Activated CD4-positive, CD25-positive, alpha-beta regulatory T cell treated with anti-CD3 and anti-CD28 coated beads, Interleukin-2, amount 50 U/mL, for 16 hours (primary cell): ENCODE measurements around the gene PNRC2.
A peak's percentile ranks its signal among the peaks of the same experiment; 100 is the strongest.

Experiments
- DNase-seq: peaks from one replicate; pipeline ENCODE4 v3.0.0-alpha.2; 2020; ENCODE audit warnings: low read depth, low spot score

The PNRC2 gene, protein sequence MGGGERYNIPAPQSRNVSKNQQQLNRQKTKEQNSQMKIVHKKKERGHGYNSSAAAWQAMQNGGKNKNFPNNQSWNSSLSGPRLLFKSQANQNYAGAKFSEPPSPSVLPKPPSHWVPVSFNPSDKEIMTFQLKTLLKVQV

DNA sequence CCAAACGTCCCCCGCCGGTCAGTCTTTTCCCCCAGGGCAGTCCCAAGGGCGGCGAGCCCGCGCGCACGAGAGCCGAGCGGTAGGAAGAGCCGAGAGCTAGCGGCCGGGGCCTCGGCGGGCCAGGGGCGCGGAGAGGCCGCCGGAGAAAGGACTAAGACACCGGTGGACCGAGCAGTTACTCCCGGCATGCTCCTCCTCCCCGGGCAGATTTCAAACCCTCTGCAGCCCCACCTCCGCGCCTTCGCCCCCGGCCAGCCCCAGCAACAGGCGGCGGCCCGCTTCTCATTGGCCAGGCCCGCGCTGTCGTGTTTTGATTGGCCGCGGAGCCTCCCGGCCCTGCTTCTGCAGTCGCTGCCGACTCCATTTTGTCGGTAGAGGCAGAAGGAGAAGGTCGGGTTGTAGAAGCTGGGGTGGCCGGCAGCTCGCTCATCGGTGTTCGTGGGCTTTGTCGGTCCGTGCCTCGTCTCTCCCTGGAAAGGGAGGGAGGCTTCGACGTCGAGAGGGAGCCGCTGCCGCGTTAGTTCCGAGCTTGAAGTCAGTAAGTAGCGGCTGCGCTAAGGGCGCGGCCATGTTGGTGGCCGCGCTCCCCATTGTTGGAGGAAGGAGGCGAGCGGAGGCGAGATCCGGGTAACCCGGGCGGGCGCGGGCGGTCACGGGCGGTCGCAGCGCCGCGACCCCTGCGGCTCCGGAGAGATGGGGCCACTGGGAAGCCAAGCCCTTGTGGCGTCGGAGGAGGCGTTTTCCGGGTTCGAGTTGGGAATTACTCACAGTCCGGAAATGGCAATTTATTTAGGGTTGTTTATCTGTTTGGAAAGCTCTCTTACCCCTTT is at the start of gene PNRC2:
PNRC2 (plus strand) TSS at position 368 of the 830 bp plus-strand sequence. CDS start 1,630 bp downstream, outside the sequence.
- peak; percentile 93 for DNase-seq

DNA sequence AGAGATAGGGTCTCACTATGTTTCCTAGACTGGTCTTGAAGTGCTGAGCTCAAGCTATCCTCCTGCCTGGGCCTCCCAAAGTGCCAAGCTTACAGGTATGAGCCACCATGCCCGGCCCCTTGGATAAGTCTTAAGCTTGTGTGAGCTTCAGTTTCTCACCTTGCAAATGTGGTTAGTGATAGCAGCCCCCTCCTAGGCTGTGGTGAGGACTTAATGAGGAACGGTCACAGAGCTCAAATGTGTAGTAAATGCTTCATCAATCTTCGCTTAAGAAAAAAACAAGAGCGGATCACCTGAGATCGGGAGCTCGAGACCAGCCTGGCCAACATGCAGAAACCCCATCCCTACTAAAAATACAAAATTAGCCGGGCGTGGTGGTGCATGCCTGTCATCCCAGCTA is 49.5 kb upstream of the PNRC2 start:
- no peak for DNase-seq

DNA sequence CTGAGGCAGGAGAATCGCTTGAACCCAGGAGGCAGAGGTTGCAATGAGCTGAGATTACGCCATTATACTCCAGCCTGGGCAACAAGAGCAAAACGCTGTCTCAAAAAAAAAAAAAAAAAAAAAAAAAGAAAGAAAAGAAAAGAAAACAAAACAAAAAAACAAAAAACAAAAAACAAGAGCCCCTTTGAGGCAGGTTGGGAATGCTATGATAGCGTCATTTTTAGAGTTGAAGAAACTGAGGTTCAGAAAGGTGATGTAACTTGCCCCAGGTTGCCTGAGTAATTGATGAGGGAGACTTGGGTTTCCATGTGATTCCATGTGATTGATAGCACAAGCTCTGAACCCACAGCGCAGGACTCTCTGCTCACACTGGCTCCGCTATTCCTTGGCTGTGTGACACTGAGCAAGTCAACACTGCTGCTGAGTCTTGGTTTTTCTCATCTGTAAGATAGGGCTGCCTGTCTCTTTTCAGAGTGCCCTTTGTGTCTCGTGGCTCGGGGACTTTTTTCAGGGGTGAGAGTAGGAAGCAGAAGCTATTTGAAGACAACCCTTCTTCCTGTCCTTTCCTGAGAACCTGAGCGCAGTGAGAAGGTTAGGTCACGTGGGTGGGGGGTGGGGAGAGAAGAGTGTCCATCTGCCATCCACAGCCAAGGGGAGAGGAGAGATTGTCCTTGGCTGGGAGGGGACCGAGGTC is 48.9 kb upstream of the PNRC2 start:
- no peak for DNase-seq

DNA sequence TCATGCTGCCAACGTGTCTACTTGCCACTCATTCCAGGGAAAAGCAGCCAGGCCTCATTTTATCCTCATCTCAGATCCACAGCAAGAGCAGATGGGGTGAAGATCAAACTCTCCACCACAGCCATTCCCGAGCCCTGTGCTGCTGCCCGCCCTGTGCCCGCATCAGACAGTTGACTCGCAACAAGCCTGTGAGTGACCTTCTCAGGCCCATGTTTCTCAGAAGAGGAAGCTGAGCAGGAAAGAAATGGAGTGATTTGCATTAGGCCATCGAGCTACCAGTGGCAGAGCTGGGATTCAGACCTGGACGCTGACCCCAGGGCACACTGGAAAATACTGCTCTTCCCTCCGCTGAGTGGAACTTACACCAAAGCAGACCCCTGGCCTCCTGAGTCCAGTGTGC is 47.7 kb upstream of the PNRC2 start:
- DNase-seq, result no peak

DNA sequence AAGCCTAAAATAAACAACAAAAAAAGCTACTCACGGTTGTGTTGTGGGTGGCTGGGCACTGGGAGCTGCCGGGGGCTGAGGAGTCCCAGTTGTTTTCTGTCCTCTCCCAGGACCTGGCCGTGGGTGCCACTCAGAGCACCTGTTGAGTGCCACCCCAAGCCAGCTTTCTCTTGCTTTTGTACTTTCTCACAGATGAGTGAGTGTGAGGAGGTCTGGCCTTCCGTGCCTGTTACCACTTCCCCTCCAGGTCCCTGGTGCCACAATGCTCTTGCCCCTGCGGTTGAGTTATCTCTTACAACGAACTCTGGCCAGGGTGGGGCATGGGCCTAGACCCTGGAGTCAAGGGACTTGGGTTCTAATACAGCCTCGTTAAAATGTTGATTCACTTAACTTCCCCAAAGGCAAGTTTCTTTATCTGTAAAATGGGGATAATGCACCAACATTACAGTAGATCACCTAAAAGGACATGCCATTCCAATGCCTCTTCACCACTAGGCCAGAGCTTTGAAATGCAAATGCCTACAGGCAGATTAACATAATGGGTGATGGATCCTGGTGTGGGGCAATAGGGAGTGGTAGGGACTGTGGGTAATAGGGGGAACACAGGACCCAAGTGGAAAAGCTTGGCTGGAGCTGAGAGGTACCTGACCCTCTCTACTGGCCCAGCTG is 46.3 kb upstream of the PNRC2 start, which contains the start of gene CNR2:
CNR2 (minus strand) TSS at position 151 of the 669 bp plus-strand sequence. CDS start 37,745 bp downstream, outside the sequence.
- DNase-seq, result no peak

DNA sequence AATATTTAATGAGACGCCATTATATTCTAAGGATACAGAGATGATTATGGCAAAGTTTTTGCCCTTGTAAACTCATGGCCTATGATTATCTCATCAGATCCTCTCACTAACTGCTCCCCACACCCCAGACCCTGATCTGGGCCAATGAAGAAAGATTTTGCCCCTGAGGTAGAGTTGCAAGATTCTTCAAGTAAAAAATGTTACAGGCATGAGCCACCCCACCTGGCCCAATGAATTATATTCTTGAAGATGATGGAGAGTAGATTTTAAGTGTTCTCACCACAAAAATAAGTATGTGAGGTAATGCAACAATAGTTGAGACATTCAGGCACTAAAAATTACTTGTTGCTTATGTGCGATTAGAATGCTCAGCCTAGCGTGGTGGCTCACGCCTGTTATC is 44.7 kb upstream of the PNRC2 start:
- DNase-seq, result no peak

DNA sequence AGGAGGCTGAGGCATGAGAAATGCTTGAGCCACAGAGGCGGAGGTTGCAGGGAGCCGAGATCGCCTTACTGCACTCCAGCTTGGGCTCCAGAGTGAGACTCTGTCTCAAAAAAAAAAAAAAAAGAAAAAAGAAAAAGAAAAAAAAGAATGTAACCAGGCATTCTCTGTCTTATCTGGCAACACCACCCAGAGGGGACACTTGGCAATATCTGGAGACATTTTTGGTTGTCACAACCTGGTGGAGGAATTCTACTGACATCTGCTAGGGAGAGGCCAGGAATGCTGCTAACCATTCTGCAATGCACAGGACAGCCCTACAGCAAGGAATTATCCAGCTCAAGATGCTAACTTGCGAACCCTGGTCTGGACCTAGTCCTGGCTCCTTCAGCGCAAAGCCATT is 44.2 kb upstream of the PNRC2 start:
- no peak for DNase-seq

DNA sequence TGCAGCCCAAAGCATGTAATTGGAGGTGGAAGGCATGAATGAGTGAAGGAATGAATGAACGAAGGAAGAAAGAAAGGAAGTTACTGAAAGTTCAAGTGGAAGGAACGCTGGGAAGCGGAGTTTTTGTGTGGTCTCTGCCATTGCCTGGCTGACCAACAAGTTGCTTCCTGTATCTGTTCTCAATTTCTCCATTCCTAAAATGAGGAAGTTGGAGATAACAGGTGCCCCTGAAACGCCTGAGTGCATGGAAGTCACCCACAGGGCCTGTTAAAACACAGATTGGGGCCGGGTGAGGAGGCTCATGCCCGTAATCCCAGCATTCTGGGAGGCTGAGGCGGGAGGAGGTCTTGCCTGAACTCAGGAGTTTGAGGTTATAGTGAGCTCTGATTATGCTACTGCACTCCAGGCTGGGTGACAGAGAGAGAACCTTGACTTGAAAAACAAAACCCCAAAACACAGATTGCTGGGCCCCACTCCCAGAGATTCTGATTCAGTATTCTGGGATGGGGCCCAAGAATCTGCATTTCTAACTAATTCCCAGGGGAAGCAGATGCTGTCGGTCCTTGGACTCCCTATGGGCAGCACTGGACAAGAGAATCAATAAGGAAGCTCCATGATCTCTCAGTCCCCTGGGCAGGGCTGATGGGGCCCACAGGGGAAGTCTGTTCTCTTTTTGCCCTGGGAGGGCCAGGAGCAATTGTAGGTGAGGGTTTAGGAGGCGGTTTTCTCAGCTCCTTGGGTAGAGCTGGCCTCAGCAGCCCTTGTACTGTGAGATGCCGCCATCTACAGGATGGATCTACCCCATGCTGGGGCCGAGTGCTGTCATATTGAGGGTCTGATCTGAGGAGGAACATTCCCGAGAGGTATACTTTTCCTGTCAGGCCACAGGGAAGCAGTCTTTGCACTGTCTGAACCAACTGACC is 43.2 kb upstream of the PNRC2 start:
- DNase-seq, result peak; percentile 7

DNA sequence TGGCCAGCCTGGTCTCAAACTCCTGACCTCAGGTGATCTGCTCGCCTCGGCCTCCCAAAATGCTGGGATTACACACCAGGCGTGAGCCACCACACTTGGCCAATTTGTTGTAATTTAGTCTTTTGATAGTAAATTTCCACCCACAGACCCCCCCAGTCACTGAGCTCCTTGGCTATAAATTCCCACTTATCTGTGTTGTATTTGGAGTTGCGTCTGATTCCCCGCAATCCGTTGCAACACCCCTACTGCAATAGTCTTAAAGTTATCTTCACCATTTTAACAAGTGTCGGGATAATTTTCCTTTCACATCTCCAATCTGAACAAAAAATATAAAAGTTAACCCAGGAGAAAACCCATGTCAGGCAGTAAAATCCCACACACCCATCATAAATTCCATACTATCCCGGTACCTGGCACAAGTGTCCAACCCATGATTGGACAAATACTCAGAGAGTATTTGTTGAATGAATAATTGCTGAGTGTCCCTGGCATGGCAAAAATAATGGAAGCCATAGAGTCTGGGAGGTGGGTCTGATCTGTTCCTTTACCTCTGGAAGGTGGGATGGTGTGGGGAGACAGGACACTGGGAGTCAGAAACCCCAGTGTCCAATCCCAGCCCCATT is 37.2 kb upstream of the PNRC2 start:
- DNase-seq, result no peak

DNA sequence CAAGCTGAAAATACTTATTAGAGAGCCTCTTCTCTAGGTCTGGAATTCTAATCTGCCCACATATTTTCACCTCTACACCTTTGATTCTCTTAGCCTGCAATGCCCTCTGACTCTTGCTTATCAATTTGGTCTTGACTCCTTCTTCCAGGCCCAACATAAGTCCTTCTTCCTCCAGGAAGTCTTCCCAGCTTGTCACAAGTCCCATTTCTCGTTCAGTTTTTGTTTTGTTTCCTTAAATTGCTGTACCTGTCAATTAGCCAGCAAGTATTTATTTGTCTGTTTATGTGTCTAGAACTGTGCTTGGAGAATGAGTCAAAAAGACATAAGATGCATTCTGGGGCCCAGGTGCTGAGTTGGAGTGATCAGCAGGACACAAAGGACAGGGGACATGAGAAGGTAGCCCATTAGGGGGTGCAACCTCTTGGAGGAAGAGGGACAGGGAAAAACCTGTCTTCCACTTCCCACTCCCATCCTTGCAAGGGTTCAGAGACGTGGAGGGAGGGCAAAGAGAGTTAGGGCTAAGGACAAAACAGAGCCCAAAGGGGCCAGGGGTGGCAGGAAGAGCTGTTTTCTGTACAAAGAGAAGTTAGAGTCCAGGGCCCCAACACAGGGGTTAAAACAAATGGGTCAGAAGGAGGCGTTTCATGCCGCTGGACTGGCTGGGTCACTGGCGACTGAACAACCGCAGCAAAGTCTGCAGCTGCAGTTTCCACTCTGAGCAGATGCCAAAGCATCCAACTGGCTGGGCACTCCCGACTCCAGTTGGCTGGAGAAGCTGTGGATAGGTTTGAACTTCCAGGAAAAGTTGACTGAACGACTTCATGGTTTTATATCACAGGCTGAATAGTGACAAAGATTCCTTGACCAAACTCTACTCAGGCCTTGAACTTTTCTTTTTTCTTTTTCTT is 35.8 kb upstream of the PNRC2 start:
- no peak for DNase-seq

DNA sequence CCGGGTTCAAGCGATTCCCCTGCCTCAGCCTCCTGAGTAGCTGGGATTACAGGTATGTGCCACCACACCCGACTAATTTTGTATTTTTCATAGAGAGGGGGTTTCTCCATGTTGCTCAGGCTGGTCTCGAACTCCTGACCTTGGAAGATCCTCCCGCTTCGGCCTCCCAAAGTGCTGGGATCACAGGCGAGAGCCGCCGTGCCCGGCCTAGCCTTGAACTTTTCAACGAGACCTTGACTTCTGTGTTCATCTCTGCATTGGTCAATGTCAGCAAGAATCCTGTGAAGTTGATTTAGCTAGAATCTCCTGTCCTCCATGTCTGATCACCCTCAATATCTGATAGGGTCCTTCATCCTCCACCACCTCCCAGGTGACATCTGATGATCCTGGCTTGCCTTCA is 35.0 kb upstream of the PNRC2 start:
- DNase-seq, result no peak

DNA sequence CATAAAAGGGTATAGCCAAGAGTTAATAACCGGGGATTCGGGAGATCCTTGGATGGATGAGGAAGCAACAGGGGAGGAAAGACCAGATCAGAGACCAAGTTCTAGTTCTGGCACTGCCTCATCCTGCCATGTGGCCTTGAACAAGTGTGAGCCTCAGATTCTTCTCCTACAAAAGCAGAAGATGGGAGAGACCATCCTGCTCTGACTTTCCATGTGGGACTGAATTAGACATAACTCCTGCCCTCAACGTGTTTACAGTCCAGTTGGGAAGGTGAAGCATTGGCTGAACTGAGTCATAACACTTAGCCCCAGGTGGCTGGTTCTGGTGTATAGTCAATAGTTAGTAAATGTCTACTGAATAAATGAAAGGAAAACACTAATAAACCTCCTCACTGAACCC is 34.3 kb upstream of the PNRC2 start:
- DNase-seq, result no peak

DNA sequence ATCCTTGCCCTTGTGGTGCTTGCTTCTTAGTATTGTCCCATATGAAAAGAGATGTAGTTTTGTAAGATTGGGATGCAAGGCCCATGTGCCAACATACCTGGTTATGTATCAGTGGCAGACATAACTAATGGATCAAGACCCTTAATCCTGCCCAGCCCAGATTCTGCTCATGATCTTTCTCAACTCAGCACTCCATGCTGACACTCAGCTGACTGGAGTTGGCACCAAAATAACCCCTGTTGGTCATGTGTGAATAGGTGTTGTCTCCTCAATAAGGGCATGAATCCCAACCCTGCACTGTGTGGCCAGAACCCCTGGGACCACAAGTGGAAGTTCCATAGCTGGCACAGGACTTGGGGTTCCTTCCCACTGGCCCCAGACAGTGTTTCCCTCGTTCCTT is 32.5 kb upstream of the PNRC2 start:
- DNase-seq, result no peak

DNA sequence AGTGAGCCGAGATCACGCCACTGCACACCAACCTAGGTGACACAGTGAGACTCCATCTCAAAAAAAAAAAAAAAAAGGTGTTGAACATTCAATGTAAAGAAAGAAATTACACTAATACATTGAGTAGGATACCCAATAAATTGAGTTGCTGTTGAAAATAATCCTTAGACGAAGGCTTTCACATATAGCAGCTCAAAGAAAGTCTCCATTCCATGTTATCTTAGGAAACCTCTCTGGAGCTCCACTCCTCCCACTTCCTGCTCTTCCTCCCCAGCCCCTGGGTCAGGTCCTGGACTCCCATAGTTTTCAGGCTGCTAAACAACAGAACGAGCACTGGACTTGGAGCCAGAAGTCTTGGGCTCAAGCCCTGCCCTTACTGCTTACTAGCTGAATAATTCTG is 30.8 kb upstream of the PNRC2 start:
- no peak for DNase-seq

DNA sequence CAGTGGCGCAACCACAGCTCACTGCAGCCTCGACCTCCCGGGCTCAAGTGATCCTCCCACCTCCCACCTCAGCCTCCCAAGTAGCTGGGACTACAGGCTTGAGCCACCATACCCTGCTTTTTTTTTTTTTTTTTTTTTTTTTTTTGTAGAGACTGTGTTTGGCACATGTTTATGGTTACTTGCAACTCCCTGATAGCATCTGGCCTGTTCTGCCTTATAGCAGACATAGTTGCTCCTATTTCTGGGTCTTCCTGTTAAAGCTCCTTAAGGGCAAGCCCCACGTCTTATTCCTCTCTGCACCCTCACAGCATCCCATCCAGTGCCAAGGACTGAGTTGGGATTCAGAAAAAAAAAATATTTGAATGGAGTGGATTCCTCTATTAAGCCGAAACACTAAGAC is 29.4 kb upstream of the PNRC2 start:
- no peak for DNase-seq

DNA sequence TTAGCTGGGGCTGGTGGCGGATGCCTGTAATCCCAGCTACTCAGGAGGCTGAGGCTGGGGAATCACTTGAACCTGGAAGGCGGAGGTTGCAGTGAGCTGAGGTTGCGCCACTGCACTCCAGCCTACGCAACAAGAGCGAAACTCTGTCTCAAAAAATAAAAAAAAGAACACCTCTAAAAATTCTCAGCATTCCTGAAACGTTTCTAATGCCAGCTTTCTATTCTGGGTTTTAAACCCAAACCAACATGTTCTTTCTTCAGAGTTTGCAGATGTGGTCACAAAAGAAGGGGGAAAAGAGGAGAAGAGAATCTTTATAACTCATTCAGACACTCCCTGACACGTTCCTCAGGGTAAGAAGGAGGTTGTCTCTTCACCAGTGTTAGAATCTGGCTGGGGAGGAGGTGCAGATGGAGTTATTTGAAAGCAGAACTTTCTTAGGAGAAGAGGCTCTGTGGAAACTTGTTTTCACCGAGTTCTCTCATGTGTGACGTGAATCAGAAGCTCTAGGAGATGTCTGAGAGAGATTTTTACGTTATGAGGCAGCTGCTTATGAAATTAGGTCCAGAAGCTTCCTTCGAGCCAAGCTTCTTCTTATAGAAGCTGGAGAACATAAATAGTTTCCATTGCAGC is 28.7 kb upstream of the PNRC2 start:
- DNase-seq, result no peak

DNA sequence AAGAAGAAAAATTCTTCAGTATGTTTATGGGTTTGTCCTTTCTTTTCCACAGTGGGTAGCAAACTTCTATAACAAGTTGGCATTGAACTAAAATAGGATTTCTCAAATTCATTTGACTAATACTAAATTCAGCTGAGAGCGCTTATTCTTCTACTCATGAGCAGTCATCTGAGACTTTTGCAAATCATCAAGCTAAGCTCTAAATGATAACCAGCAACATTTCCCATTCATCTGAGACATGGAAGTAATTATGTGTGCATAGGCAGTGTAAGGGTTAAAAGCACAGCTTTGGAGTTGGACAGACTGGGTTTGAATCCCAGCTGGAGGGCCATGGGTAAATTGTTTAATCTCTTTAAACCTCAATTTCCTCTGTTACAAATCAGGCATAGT is 28.1 kb upstream of the PNRC2 start:
- DNase-seq, result no peak

DNA sequence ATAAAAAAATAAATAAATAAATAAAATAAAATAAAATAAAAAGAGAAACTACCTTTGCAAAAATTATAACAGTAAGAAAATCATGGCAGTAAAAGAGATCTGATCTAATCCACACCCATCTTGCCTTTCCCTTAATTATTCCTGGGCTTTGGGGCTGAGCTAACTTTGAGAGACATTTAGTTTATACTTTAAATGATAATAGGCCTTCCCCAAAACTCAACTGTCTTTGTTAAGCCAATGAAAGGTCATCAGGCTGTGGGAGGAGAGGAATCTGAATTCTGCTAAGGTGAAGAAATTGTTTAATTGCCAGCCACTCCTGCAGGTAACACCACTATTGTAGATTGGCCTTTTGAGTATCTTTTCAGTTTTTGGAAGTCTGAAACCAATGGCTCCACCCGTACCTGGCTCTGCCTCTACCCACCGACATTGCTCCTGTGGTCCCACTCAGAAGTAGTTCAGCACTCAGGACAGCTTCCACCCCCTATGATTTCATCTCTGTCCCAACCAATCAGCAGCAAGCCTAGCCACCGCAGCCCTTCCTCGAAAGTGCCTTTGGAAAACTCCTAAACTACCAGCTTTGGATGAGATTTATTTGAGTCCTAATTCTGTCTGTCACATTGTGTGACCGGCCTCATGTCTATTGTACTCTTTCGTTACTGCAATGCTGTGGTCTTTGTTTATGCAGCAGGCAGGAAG is 23.0 kb upstream of the PNRC2 start:
- no peak for DNase-seq

DNA sequence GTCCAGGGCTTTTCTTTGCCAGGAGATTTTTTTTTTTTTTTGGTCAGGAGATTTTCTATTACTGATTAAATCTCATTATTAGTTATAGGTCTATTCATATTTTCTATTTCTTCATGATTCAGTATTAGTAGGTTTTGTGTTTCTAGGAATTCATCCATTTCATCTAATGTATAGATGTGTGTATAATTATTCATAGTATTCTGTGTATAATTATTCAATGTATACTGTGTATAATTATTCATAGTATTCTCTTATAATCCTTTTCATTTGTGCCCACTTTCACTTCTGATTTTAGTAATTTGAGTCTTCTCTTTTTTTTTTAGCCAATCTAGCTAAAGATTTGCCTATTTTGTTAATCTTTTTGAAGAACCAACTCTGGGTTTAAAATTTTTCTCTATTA is 12.3 kb upstream of the PNRC2 start:
- no peak for DNase-seq
